GM10266 (cell line): Measurements from ENCODE around the gene LRRC41.

Experiments
- DNase-seq: peaks from one replicate; pipeline ENCODE4 v3.0.0; 2012; ENCODE audit errors: extremely low spot score
- TF ChIP-seq, protein P1 (sequence below): IDR thresholded peaks from 2 replicates; pipeline ENCODE4 v1.5.1; 2012; ENCODE audit warnings: mild to moderate bottlenecking, low read depth; ENCODE audit not compliant: control insufficient read depth, insufficient read depth; ENCODE audit errors: missing control alignments

Gene LRRC41

GRCh38 chr1:46310321-46310720 lies 6.9 kb upstream of the LRRC41 start:
- TF ChIP-seq, protein P1, sequence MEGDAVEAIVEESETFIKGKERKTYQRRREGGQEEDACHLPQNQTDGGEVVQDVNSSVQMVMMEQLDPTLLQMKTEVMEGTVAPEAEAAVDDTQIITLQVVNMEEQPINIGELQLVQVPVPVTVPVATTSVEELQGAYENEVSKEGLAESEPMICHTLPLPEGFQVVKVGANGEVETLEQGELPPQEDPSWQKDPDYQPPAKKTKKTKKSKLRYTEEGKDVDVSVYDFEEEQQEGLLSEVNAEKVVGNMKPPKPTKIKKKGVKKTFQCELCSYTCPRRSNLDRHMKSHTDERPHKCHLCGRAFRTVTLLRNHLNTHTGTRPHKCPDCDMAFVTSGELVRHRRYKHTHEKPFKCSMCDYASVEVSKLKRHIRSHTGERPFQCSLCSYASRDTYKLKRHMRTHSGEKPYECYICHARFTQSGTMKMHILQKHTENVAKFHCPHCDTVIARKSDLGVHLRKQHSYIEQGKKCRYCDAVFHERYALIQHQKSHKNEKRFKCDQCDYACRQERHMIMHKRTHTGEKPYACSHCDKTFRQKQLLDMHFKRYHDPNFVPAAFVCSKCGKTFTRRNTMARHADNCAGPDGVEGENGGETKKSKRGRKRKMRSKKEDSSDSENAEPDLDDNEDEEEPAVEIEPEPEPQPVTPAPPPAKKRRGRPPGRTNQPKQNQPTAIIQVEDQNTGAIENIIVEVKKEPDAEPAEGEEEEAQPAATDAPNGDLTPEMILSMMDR, result no peak
- no peak for DNase-seq

GRCh38 chr1:46309401-46310159 lies 6.2 kb upstream of the LRRC41 start:
- DNase-seq, result no peak
- TF ChIP-seq, protein P1, result no peak

- DNase-seq, result no peak
- TF ChIP-seq, protein P1, result no peak
Observed at GRCh38 chr1:46306159-46306530, 2.7 kb upstream of the LRRC41 start.

- no peak for DNase-seq
- TF ChIP-seq, protein P1, result no peak
Observed at GRCh38 chr1:46303872-46304326, 483 bp upstream of the LRRC41 start.

DNA sequence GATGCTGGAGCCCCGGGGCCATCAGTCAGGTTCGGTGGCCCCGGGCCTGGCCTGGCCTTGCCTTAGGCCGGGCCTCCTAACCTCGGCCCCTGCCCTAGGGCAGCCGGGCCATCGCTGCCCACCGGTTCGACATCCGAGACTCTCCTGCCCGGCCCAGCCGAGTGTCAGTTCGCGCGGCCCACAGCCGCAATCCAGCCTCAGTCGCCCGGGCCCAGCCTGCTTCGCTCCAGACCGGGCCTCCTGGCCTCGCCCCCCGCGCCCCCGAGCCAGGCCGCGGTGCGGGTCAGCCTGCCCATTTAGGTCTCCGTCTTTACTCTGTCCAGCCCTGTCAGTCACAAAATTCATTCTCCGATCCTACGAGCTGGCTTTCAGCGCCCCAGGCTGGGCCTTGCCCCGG lies 777 bp downstream of the LRRC41 start:
- DNase-seq, result no peak

GRCh38 chr1:46301808-46302640 lies 1.4 kb downstream of the LRRC41 start:
- TF ChIP-seq, protein P1, result peak; percentile 78
- peak; percentile 83 for DNase-seq

More for the DNA sequence above, 777 bp downstream of the LRRC41 start:
- TF ChIP-seq, protein P1, result no peak

GRCh38 chr1:46301406-46301807 lies 2.0 kb downstream of the LRRC41 start:
- no peak for DNase-seq
- TF ChIP-seq, protein P1, result no peak
